Choroid plexus epithelial cell (primary cell): ENCODE measurements around the gene RUNX2.
A peak's percentile ranks its signal among the peaks of the same experiment; 100 is the strongest.

ENCODE experiments used
- DNase-seq: peaks from one replicate; pipeline ENCODE4 v3.0.0-alpha.2; 2010; ENCODE audit warnings: low read depth
- H3K4me3 ChIP-seq: 2 replicates; pipeline ENCODE4 v1.5.1; 2011; ENCODE audit warnings: low read depth, mild to moderate bottlenecking, control low read depth, low read length, moderate library complexity
- TF ChIP-seq, protein P1 (sequence below): conservative IDR thresholded peaks from 2 replicates; pipeline ENCODE4 v1.5.1; 2011; ENCODE audit warnings: low read depth, mild to moderate bottlenecking, control low read depth, inconsistent platforms, low read length, moderate library complexity

RUNX2 gene

GRCh38 chr6:45479834-45480751 lies 152.0 kb downstream of the RUNX2 start:
- TF ChIP-seq, protein P1, sequence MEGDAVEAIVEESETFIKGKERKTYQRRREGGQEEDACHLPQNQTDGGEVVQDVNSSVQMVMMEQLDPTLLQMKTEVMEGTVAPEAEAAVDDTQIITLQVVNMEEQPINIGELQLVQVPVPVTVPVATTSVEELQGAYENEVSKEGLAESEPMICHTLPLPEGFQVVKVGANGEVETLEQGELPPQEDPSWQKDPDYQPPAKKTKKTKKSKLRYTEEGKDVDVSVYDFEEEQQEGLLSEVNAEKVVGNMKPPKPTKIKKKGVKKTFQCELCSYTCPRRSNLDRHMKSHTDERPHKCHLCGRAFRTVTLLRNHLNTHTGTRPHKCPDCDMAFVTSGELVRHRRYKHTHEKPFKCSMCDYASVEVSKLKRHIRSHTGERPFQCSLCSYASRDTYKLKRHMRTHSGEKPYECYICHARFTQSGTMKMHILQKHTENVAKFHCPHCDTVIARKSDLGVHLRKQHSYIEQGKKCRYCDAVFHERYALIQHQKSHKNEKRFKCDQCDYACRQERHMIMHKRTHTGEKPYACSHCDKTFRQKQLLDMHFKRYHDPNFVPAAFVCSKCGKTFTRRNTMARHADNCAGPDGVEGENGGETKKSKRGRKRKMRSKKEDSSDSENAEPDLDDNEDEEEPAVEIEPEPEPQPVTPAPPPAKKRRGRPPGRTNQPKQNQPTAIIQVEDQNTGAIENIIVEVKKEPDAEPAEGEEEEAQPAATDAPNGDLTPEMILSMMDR = no peak
- no peak overlapping the region for H3K4me3 ChIP-seq
- DNase-seq = peak; percentile 97

- no peak for DNase-seq
- TF ChIP-seq, protein P1 = no peak
- H3K4me3 ChIP-seq = no peak overlapping the region
These were observed 152.8 kb downstream of the RUNX2 start for GRCh38 chr6:45480752-45481415.

DNA sequence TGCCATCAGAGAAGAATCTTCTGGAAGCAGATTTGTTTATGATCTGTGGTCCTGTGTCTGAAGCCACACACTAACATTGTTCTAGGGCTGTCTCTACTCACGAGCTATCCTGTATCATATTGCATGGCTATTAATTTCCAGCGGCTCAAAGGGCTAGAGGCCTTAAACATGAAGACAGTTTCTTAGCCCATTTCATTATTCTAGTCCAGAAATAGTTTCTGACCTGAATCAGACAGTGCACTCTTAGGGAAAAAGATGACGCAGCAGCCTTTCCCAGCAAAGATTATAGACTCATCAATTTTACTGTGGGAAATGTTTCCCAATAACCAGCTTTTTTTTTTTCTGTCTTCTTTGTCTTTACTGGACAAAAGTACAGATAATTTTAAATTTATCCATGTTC lies 154.9 kb downstream of the RUNX2 start:
- H3K4me3 ChIP-seq = no peak overlapping the region
- peak; percentile 97 for DNase-seq
- TF ChIP-seq, protein P1 = no peak

GRCh38 chr6:45483501-45483900 lies 155.4 kb downstream of the RUNX2 start:
- no peak for DNase-seq
- H3K4me3 ChIP-seq = no peak overlapping the region
- TF ChIP-seq, protein P1 = no peak

GRCh38 chr6:45486736-45487135 lies 158.6 kb downstream of the RUNX2 start:
- H3K4me3 ChIP-seq = no peak overlapping the region
- no peak for DNase-seq
- TF ChIP-seq, protein P1 = no peak

DNA sequence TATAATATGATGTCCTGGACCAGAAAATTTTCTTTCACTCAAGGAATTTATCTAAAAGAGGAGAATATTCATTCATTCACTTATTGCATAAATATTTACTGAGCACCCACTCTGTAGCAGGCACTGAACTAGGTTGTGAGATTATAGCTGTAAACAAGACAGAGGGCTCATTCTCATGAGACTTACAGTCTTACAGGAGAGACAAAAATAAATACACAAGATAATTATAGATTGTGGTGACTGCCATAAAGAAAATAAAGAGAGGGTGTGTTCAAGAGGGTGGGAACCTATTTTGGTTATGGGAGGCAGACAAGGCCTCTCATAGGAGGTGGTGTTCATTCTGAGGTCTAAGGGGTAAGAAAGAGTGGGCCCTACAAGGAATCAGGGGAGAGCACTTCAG lies 159.5 kb downstream of the RUNX2 start:
- TF ChIP-seq, protein P1 = no peak
- H3K4me3 ChIP-seq = no peak overlapping the region
- DNase-seq = no peak
